RCC 7860 (cell line): Measurements from ENCODE around the gene NR6A1.

Experiments used
- DNase-seq: peaks from one replicate; pipeline ENCODE4 v3.0.0-alpha.2; 2015; ENCODE audit warnings: low spot score
- FAIRE-seq: peaks from 2 replicates; lab custom pipeline; 2012; peaks lifted over from hg19 to GRCh38; lab: Jason Lieb, UNC

Gene NR6A1

GRCh38 chr9:124771021-124771866 lies at the start of gene NR6A1:
TSS of gene NR6A1 (minus strand) at chr9:124771311.
- FAIRE-seq, result peak; percentile 76

GRCh38 chr9:124818431-124819281 lies 47.5 kb upstream of the NR6A1 start:
- DNase-seq, result peak; percentile 95
- peak; percentile 83 for FAIRE-seq

More at GRCh38 chr9:124771021-124771866, at the start of gene NR6A1:
- peak; percentile 88 for DNase-seq

- FAIRE-seq, result no peak
- no peak for DNase-seq
Measured at GRCh38 chr9:124815601-124816000, 44.5 kb upstream of the NR6A1 start.

- no peak for DNase-seq
- FAIRE-seq, result no peak
Measured at GRCh38 chr9:124814164-124814535, 43.0 kb upstream of the NR6A1 start.

- FAIRE-seq (no peak), DNase-seq (no peak)
Measured at GRCh38 chr9:124813501-124814163, 42.5 kb upstream of the NR6A1 start.

GRCh38 chr9:124813041-124813440 lies 41.9 kb upstream of the NR6A1 start:
- FAIRE-seq, result no peak
- DNase-seq, result no peak

- DNase-seq, result peak; percentile 99
- peak; percentile 98 for FAIRE-seq
Measured at GRCh38 chr9:124812441-124812876, 41.3 kb upstream of the NR6A1 start.

GRCh38 chr9:124810663-124811355 lies 39.7 kb upstream of the NR6A1 start:
- DNase-seq (peak; percentile 94), FAIRE-seq (peak; percentile 76)

- no peak for FAIRE-seq
- DNase-seq, result no peak
Measured at GRCh38 chr9:124809741-124810500, 38.8 kb upstream of the NR6A1 start.

- DNase-seq, result no peak
- FAIRE-seq, result no peak
Measured at GRCh38 chr9:124809211-124809610, 38.1 kb upstream of the NR6A1 start.

- DNase-seq (no peak), FAIRE-seq (no peak)
Measured at GRCh38 chr9:124808246-124808956, 37.3 kb upstream of the NR6A1 start.

- no peak for DNase-seq
- FAIRE-seq, result no peak
Measured at GRCh38 chr9:124805186-124805585, 34.1 kb upstream of the NR6A1 start.

- DNase-seq (no peak), FAIRE-seq (no peak)
Measured at GRCh38 chr9:124803911-124804310, 32.8 kb upstream of the NR6A1 start.

- DNase-seq, result no peak
Measured at GRCh38 chr9:124802426-124802825, 31.3 kb upstream of the NR6A1 start.

GRCh38 chr9:124801356-124801755 lies 30.2 kb upstream of the NR6A1 start:
- DNase-seq (no peak), FAIRE-seq (no peak)

More at GRCh38 chr9:124802426-124802825, 31.3 kb upstream of the NR6A1 start:
- no peak for FAIRE-seq

GRCh38 chr9:124800306-124801259 lies 29.5 kb upstream of the NR6A1 start:
- FAIRE-seq (no peak), DNase-seq (no peak)

GRCh38 chr9:124799274-124800006 lies 28.3 kb upstream of the NR6A1 start:
- FAIRE-seq, result no peak
- no peak for DNase-seq
